HCT116 (cell line): ENCODE measurements around the gene MBNL2. TPM values are rescaled to one million over a fixed set of nuclear protein-coding genes. Genes with fewer than 3 reads are reported as not detected.

Source experiments
- ATAC-seq: fragments of 200-7000 bp; cut with Tn5 transposase; 2 replicates; pipeline ENCODE4 v1.9.1; 2020; ENCODE audit warnings: mild to moderate bottlenecking, moderate library complexity
- BruUV-seq: library from RNA; stranded (reverse); fragments of 400-500 nt; replicated peaks from 2 replicates; lab custom pipeline; 2021; lab: Mats Ljungman, UMichigan
- CTCF ChIA-PET: fragments of 300-600 bp; sonication (Branson Sonifier 250); formaldehyde crosslinking; loops from one replicate; lab custom pipeline; 2021; ENCODE audit warnings: antibody characterized with exemption; lab: Charles Lee
- POLR2A ChIA-PET: fragments of 300-600, 350-600 bp; sonication (Branson Sonifier 250); formaldehyde crosslinking; loops from one replicate; lab custom pipeline; 2021; ENCODE audit warnings: antibody characterized with exemption; lab: Charles Lee
- RAD21 ChIA-PET, 2 experiments: fragments of 300-600 bp; sonication (Branson Sonifier 250); formaldehyde crosslinking; loops; one replicate each; lab custom pipeline; 2023; ENCODE audit warnings: low total read pairs in 2 of 2; ENCODE audit not compliant: uncharacterized antibody in 2 of 2, unreplicated experiment in 2 of 2, low non-redundant PET in 1 of 2; lab: Charles Lee
- DNase-seq: peaks from one replicate; pipeline ENCODE4 v3.0.0-alpha.2; 2010; ENCODE audit warnings: low read depth, low spot score
- H2AFZ ChIP-seq: fragments of 200-600 bp; shearing (Covaris generic), sonication (generic); 2 replicates; pipeline ENCODE4 v1.6.1; 2017; ENCODE audit warnings: low read depth, mixed run types, mixed read lengths, antibody characterized with exemption, low read length; ENCODE audit not compliant: poor library complexity, severe bottlenecking
- H3K27ac ChIP-seq: 2 replicates; pipeline ENCODE4 v1.5.1; 2012; ENCODE audit warnings: low read depth, low read length
- H3K27me3 ChIP-seq: fragments of 200-600 bp; sonication (generic); 2 replicates; pipeline ENCODE4 v1.6.1; 2016; ENCODE audit warnings: mixed run types, low read length, mixed read lengths; ENCODE audit not compliant: insufficient read depth
- H3K36me3 ChIP-seq, 2 experiments: fragments of 200-500 bp in 1 of 2; fragments of 200-600 bp in 1 of 2; sonication (Bioruptor generic) in 1 of 2; sonication (generic) in 1 of 2; 2 replicates each; pipeline versions ENCODE4 v1.5.1 to v1.6.1; 2014 to 2016; ENCODE audit warnings: low read length in 2 of 2, inconsistent platforms in 1 of 2, mixed read lengths in 1 of 2, mixed run types in 1 of 2; ENCODE audit not compliant: insufficient read depth in 2 of 2, control insufficient read depth in 1 of 2
- H3K4me1 ChIP-seq, 2 experiments: fragments of 200-600 bp in 1 of 2; sonication (generic) in 1 of 2; 2 replicates each; pipeline versions ENCODE4 v1.5.1 to v1.6.1; 2012 to 2017; ENCODE audit warnings: low read length in 2 of 2, inconsistent platforms in 1 of 2, mild to moderate bottlenecking in 1 of 2, mixed read lengths in 1 of 2, mixed run types in 1 of 2, moderate library complexity in 1 of 2; ENCODE audit not compliant: insufficient read depth in 2 of 2, control insufficient read depth in 1 of 2
- H3K4me2 ChIP-seq: fragments of 200-600 bp; sonication (generic); 2 replicates; pipeline ENCODE4 v1.6.1; 2017; ENCODE audit warnings: mixed run types, low read length, mixed read lengths
- H3K4me3 ChIP-seq, 2 experiments: fragments of 200-600 bp in 1 of 2; sonication (generic) in 1 of 2; replicated peaks in 1 of 2; 2 replicates each; pipeline ENCODE4 v1.5.1; 2011 to 2016; ENCODE audit warnings: low read length in 2 of 2, control low read depth in 1 of 2, low read depth in 1 of 2, mild to moderate bottlenecking in 1 of 2, mixed read lengths in 1 of 2, mixed run types in 1 of 2
- H3K79me2 ChIP-seq: fragments of 200-600 bp; sonication (generic); 2 replicates; pipeline ENCODE4 v1.6.1; 2017; ENCODE audit warnings: mild to moderate bottlenecking, mixed run types, low read length, moderate library complexity, mixed read lengths; ENCODE audit not compliant: insufficient read depth
- H3K9ac ChIP-seq: fragments of 200-600 bp; sonication (generic); 2 replicates; pipeline ENCODE4 v1.6.1; 2016; ENCODE audit warnings: low read length, mixed read lengths
- H3K9me2 ChIP-seq: fragments of 200-600 bp; sonication (generic), shearing (Covaris generic); 2 replicates; pipeline ENCODE4 v1.6.1; 2017; ENCODE audit warnings: mixed run types, mild to moderate bottlenecking, moderate library complexity; ENCODE audit not compliant: insufficient read depth
- H3K9me3 ChIP-seq, 2 experiments: fragments of 200-500 bp in 1 of 2; fragments of 200-600 bp in 1 of 2; sonication (Bioruptor generic) in 1 of 2; sonication (generic) in 1 of 2; 2 replicates each; pipeline ENCODE4 v1.6.1; 2014 to 2017; ENCODE audit warnings: low read length in 2 of 2, mixed read lengths in 2 of 2, inconsistent platforms in 1 of 2, low read depth in 1 of 2, mild to moderate bottlenecking in 1 of 2, mixed run types in 1 of 2, moderate library complexity in 1 of 2; ENCODE audit not compliant: control insufficient read depth in 1 of 2, insufficient read depth in 1 of 2
- H4K20me1 ChIP-seq: fragments of 200-600 bp; sonication (generic), shearing (Covaris generic); 2 replicates; pipeline ENCODE4 v1.6.1; 2017; ENCODE audit warnings: mixed run types, mild to moderate bottlenecking, moderate library complexity; ENCODE audit not compliant: insufficient read depth
- CBX3 ChIP-seq: IDR thresholded peaks from 2 replicates; pipeline ENCODE4 v1.6.1; 2012; ENCODE audit warnings: low read depth
- ELF1 ChIP-seq: IDR thresholded peaks from 2 replicates; pipeline ENCODE4 v1.6.1; 2012; ENCODE audit warnings: low read depth, borderline replicate concordance
- RAD21 ChIP-seq: IDR thresholded peaks from 2 replicates; pipeline ENCODE4 v1.6.1; 2012; ENCODE audit warnings: low read depth, mild to moderate bottlenecking
- ZNF274 ChIP-seq: fragments of 200-500 bp; sonication (Bioruptor generic); IDR thresholded peaks from 2 replicates; pipeline ENCODE4 v1.6.1; 2014; ENCODE audit warnings: mild to moderate bottlenecking, low read depth, low read length, inconsistent platforms
- intact Hi-C: fragments of 100-400 bp; cut with micrococcal nuclease; formaldehyde crosslinking; loops from 2 replicates; pipeline ENCODE4 v1.10.0; 2022
- total RNA-seq: library from RNA; stranded (reverse); gene quantifications from one replicate; pipeline ENCODE4 v1.2.1, GENCODE V29; 2021; ENCODE audit not compliant: unreplicated experiment
- TF ChIP-seq, protein P1 (sequence below): IDR thresholded peaks from 2 replicates; pipeline ENCODE4 v1.6.1; 2011; ENCODE audit warnings: mild to moderate bottlenecking, low read length, moderate library complexity; ENCODE audit not compliant: insufficient replicate concordance; ENCODE audit errors: extremely low read depth
- TF ChIP-seq, protein P2 (sequence below): IDR thresholded peaks from 2 replicates; pipeline ENCODE4 v1.6.1; 2012

MBNL2 gene
- total RNA-seq, 1 experiment from 2014 or later: 73.9 TPM

DNA sequence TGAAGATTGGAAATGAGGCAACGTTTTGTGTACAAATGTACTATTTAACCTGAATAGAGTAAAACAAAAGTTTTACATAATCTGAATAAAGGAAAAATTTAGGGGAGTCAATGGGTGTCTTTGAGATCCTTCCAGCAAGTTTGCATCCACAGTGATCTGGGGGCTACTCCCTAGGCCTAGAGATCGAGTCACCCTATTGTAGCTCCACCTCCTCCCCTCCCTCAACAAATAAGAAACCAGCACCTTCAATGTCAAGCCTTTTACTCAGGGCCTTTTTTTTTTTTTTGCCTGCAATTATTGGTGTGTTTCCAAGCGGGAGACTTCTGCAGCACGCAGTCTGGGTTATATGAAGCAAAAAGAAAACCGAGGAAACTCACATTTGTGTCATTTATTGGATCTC lies 195.6 kb downstream of the MBNL2 start:
- no peaks in the 10 kb centered on the region for H3K4me1 ChIP-seq
- POLR2A ChIA-PET: no interaction called here
- no peak overlapping the region for H3K27ac ChIP-seq
- DNase-seq (no peak), ATAC-seq (no peak)
- no peaks in the 10 kb centered on the region for H3K9me3 ChIP-seq
- H4K20me1 ChIP-seq: no peaks in the 10 kb centered on the region
- no peak overlapping the region for H3K4me3 ChIP-seq
- H3K27me3 ChIP-seq: no peaks in the 10 kb centered on the region
- H3K36me3 ChIP-seq: no peaks in the 10 kb centered on the region
- H3K4me2 ChIP-seq: no peak overlapping the region
- no peaks in the 10 kb centered on the region for H3K79me2 ChIP-seq
- intact Hi-C loops: no loop called here
- RAD21 ChIA-PET: no interaction called here
- no peaks in the 10 kb centered on the region for H3K9me2 ChIP-seq
- H3K9ac ChIP-seq: no peak overlapping the region
- no peak overlapping the region for H2AFZ ChIP-seq
- CTCF ChIA-PET: no interaction called here
- BruUV-seq: no TSS peak
- no peak for TF ChIP-seq CBX3
- TF ChIP-seq RAD21: no peak
- TF ChIP-seq, protein P1, sequence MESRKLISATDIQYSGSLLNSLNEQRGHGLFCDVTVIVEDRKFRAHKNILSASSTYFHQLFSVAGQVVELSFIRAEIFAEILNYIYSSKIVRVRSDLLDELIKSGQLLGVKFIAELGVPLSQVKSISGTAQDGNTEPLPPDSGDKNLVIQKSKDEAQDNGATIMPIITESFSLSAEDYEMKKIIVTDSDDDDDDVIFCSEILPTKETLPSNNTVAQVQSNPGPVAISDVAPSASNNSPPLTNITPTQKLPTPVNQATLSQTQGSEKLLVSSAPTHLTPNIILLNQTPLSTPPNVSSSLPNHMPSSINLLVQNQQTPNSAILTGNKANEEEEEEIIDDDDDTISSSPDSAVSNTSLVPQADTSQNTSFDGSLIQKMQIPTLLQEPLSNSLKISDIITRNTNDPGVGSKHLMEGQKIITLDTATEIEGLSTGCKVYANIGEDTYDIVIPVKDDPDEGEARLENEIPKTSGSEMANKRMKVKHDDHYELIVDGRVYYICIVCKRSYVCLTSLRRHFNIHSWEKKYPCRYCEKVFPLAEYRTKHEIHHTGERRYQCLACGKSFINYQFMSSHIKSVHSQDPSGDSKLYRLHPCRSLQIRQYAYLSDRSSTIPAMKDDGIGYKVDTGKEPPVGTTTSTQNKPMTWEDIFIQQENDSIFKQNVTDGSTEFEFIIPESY: no peak
- TF ChIP-seq, protein P2, sequence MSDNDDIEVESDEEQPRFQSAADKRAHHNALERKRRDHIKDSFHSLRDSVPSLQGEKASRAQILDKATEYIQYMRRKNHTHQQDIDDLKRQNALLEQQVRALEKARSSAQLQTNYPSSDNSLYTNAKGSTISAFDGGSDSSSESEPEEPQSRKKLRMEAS: no peak
- TF ChIP-seq ZNF274: no peak
- no peak for TF ChIP-seq ELF1
